HG03139 (cell line): ENCODE results near the gene IZUMO1R.
"Not testable (repeated sequence)": the region's sequence is repeated elsewhere in the genome, so short reads cannot be mapped to it uniquely, and the experiment has no call there.

Source experiments
- ATAC-seq: cut with Tn5 transposase; IDR thresholded peaks from one replicate; pipeline ENCODE4 v1.9.1; 2021; ENCODE audit not compliant: unreplicated experiment

The IZUMO1R gene

GRCh38 chr11:94303966-94304958 lies at the start of gene IZUMO1R:
Gene IZUMO1R (plus strand): TSS chr11:94304580. CDS start chr11:94305637, 1,057 bp downstream.
- no peak for ATAC-seq

GRCh38 chr11:94271885-94272372 lies 32.5 kb upstream of the IZUMO1R start:
- peak; percentile 75 for ATAC-seq

- peak; percentile 34 for ATAC-seq
These were observed 31.6 kb upstream of the IZUMO1R start for GRCh38 chr11:94272738-94273313.

- no peak for ATAC-seq
These were observed 28.4 kb upstream of the IZUMO1R start for GRCh38 chr11:94275961-94276360.

GRCh38 chr11:94276943-94277342 lies 27.4 kb upstream of the IZUMO1R start:
- no peak for ATAC-seq

GRCh38 chr11:94278207-94278606 lies 26.2 kb upstream of the IZUMO1R start:
- ATAC-seq: not testable (repeated sequence)

GRCh38 chr11:94279996-94280395 lies 24.4 kb upstream of the IZUMO1R start:
- ATAC-seq: no peak

GRCh38 chr11:94281324-94281723 lies 23.1 kb upstream of the IZUMO1R start:
- no peak for ATAC-seq

GRCh38 chr11:94283678-94284077 lies 20.7 kb upstream of the IZUMO1R start:
- ATAC-seq: no peak

GRCh38 chr11:94295534-94295933 lies 8.8 kb upstream of the IZUMO1R start:
- ATAC-seq: no peak

- ATAC-seq: no peak
These were observed 6.3 kb upstream of the IZUMO1R start for GRCh38 chr11:94297985-94298576.

GRCh38 chr11:94302776-94303175 lies 1.6 kb upstream of the IZUMO1R start:
- no peak for ATAC-seq

GRCh38 chr11:94305146-94305545 lies 766 bp downstream of the IZUMO1R start:
- ATAC-seq: no peak

- ATAC-seq: no peak
These were observed 2.9 kb downstream of the IZUMO1R start for GRCh38 chr11:94307101-94307791.

- no peak for ATAC-seq
These were observed 3.6 kb downstream of the IZUMO1R start for GRCh38 chr11:94308024-94308423.

- ATAC-seq: no peak
These were observed 5.4 kb downstream of the IZUMO1R start for GRCh38 chr11:94309757-94310156.

GRCh38 chr11:94310191-94310875 lies 6.0 kb downstream of the IZUMO1R start:
- ATAC-seq: no peak

GRCh38 chr11:94312339-94312738 lies 8.0 kb downstream of the IZUMO1R start:
- ATAC-seq: no peak

GRCh38 chr11:94314064-94314463 lies 9.7 kb downstream of the IZUMO1R start:
- ATAC-seq: no peak

- no peak for ATAC-seq
These were observed 11.3 kb downstream of the IZUMO1R start for GRCh38 chr11:94315664-94316063.
